Activated naive CD4-positive, alpha-beta T cell treated with Interleukin-2 at 50 U/mL for 16 hours (primary cell): ENCODE measurements around the gene TMC3.
"Not testable (repeated sequence)": the region's sequence is repeated elsewhere in the genome, so short reads cannot be mapped to it uniquely, and the experiment has no call there.

Experiments used
- DNase-seq: peaks from one replicate; pipeline ENCODE4 v3.0.0-alpha.2; 2020

Gene TMC3

DNA sequence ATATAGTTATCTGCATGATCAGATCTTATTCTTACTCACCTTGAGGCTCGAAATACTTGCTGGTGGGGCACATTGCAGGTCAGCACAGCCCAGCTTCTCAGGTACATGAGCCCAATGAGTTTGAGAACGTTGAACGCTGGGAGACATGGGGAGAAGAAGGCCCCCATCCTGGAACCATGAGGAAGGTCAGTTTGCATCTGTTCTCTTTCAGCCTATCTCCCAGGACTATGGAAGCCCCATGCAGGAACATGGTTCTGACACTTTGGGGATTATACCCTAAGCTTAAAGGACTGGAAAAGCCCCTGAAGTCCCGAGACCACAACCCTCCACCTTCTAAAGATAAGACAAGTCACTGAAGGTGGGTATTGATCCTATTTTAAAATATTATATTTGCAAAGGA lies 32.7 kb downstream of the TMC3 start:
- no peak for DNase-seq

DNA sequence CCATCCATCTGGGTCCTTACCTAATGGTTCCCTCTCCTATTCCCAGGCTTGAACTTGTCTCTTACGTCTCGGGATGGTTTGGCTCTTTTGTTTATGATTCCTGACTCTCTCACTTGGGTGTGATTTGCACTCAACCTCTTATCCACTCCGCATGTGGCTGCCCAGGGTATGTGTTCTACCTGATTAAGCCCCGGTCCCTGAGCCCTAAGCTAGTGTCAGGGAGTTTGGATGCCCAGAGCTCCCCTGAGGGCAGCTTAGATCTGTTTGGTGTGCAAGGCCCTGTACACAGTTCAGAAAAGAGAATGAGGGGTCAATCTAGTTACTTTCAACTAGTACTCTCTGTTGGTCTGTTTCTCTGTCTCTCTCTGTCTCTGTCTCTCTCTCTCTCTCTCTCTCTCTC lies 34.2 kb downstream of the TMC3 start:
- no peak for DNase-seq

DNA sequence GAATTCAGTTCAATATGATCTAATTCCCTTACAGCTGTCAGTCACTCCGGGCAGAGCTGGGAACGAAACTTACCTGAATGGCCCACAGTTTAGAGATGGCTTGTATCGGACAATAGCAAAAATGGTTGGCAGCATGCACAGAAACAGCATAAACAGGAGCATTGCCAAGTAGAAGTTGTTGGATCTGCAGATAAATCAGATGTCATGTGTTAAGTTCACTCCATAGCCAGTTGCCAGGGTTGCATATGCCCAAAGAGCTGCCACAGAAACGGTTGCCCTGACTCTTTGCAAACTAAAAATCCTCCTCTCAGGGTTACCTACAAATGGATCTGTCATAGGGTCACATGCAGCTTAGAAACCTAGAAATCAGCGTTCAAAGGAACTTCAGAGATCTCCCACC lies 34.7 kb downstream of the TMC3 start:
- DNase-seq = no peak

GRCh38 chr15:81338170-81339007 lies 35.6 kb downstream of the TMC3 start:
- no peak for DNase-seq

GRCh38 chr15:81337713-81338157 lies 36.3 kb downstream of the TMC3 start:
- DNase-seq = no peak

- no peak for DNase-seq
Measured at GRCh38 chr15:81337241-81337640, 36.8 kb downstream of the TMC3 start.

- DNase-seq = peak; percentile 33
Measured at GRCh38 chr15:81336568-81336967, 37.4 kb downstream of the TMC3 start.

DNA sequence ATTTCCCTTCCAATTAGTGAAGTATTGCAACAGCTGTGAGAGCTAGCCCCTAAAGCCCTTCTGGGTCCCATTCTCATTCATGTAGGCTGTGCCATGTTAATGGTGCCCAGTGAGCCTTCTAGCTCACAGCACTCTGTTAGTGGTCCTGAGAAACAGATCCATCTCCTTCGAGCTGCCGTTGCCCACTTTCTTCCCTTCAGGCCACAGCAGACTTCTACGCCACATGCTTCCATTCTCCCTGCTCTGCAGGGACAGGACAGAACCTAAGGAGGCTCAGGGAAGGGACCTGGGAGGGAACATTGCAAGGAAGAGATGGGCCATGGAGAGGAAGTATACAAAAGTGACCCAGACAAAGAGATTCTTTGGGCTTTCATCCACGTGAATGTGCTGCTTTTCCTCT lies 38.4 kb downstream of the TMC3 start:
- DNase-seq = no peak

DNA sequence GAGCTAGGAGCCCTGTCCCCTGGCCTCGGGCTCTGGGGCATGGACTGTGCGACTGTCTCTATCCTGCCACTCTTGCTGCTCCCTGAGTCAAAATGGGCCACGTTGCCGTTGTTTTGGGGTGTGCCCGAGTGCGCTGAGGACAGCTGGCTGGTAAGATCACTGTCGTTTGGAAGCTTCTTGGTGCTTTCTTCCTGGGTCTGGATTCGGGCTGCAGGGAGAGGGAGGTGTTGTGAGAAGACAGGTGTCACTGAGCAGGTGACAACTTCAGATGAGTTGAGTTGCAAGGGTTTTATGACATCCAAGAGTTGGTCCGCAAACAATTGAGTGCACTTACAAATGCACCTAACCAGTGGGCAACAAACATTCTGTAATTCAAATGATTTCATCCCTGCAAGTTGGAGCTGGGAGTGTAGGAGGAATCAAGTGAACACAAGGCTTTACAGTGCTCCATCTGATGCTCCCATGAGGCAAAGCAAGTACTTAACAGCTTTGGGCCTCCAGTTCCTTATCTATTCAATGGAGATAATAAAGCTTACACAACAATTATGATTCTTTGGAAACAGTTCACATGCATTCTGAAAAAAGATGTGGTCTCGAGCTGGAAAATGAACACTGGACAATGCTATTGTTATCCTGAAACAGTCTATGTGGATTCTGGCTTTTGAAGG lies 39.1 kb downstream of the TMC3 start:
- DNase-seq = no peak

DNA sequence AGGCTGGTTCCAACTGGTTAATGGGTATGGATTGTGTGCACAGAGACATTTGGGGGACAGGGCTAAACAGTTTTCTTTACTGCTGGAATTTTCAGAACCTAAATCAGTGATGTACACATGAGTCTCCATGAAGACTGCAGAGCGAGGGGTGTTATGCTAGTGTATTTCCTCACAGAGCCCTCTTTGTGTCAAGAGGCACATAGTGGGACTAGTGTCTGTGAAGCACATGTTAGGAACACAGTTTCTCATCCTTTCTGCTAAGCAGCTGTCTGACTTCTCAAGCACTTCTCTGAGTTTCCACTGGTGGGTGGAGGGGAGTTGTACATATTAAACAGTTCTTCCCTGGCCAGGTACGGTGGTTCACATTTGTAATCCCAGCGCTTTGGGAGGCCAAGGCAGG lies 40.6 kb downstream of the TMC3 start:
- DNase-seq = no peak

DNA sequence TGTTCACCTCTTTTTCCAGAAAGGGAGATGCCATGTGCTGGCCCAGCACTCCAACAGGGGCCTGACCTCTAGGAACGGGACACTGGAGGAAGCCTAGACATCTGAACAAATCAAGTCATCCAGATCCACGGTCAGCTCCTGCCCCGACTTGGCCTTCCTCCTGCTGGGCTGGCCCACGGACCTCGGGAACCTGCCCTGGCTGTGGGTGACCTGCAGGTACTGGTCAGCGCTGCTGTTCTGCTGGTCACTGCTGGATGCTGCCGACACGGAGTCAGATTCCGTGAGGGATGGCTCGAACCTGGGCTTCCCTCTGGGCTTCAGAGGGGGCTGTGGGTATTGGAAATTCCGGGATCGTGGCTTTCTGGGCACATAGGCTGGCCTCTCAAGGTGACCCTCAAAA lies 41.7 kb downstream of the TMC3 start:
- DNase-seq = no peak

GRCh38 chr15:81331600-81331999 lies 42.4 kb downstream of the TMC3 start:
- DNase-seq = no peak

GRCh38 chr15:81331141-81331540 lies 42.9 kb downstream of the TMC3 start:
- DNase-seq = not testable (repeated sequence)

DNA sequence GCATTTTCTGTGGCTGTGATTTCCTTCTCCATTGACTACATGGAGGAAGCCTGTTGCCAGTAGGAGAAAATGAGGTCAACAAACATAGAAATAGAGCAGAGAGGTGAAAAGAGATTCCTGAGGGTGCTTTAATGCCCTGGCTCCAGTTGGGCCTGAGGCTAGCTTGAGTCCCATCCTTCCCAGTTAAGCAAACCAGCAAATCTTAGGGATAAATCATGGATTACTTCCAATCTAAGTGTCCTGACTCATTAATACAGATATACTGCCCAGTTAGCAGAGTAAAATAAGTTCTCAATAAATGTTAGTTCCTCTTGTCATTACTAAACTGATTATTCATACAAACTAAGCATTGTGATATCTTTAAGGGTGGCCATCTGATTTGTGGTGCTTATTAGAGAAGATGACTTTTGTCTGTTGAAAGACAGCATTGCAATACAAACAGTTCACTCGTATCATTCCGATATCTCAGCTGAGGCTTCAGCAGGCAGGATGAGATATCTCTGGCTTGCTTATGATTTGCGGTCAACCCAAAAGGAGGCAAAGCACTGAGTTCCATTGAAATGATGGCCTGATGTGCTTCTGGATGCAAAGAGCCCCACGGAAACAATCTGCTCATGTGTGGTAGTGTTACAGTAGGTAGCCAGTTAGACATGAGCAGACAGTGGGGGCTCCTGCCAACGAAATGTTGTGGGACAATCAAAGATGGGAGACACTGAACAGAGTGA lies 43.5 kb downstream of the TMC3 start:
- no peak for DNase-seq

GRCh38 chr15:81329446-81329845 lies 44.6 kb downstream of the TMC3 start:
- no peak for DNase-seq

GRCh38 chr15:81327516-81327915 lies 46.5 kb downstream of the TMC3 start:
- no peak for DNase-seq

DNA sequence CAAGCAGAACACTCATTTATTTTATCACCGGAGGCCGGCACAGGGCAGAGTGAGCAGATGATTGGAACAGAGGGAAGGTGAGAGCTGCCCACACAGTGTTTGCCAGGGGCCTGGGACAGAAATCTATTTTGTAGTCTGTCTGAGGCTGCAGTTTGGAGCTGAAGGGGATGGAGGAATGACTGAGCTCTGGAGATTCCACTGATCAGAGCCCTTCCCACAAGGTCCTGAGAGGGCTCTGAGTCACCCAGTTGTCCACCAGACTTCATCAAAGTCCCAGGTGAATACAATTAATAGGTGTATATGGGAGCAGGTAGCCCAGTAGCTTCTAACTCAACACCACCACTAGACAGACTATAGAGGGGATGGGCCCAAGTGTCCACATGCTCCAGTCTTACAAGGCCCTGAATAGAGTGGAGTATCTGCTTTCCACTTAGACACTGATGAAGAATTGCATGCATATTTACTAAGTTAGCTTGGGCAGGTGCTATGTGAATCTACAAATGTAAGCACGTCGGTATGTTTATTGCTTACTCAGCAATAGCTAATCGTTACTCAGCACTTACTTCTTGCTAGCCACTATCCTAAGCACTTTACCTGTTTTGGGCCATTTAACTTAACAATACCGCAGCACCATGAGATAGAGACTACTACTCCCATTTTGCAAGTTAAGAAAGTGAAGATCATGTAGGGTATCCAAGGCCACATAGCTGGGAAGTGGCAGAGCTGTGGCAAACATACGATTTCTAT lies 47.4 kb downstream of the TMC3 start:
- DNase-seq = no peak

GRCh38 chr15:81323944-81324881 lies 49.8 kb downstream of the TMC3 start, which contains the start of gene STARD5:
TSS of gene STARD5 (minus strand) at chr15:81324141. CDS start at chr15:81324099, 42 bp downstream.
- peak; percentile 97 for DNase-seq

GRCh38 chr15:81323559-81323943 lies 50.5 kb downstream of the TMC3 start:
- DNase-seq = no peak

DNA sequence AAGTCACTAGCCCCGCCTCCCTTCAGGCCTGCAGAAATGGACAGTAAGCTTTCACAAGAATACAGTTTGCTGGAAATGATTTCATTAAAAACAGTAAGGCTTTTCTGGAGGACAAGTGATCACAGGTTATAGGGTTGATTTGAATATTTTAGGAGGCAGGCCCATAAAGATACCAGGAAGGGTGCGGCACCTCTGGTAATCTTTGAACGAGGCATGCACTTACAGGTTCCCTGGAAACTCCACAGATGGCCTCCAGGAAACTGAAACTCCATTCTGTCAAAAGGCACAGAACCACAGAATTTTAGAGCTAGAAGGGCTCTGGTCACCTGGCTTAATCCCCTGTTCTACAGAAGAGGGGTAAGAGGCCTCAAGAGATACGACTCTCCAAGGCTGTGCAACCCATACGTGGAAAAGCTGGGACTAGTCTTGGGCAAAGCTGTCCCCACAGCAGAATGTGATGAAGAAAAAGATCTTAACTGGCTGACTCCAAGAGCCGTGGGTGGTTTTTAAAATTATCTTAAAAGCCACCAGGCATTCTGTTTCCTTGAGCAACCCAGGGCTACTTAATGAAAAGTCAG lies 51.2 kb downstream of the TMC3 start:
- DNase-seq = no peak

DNA sequence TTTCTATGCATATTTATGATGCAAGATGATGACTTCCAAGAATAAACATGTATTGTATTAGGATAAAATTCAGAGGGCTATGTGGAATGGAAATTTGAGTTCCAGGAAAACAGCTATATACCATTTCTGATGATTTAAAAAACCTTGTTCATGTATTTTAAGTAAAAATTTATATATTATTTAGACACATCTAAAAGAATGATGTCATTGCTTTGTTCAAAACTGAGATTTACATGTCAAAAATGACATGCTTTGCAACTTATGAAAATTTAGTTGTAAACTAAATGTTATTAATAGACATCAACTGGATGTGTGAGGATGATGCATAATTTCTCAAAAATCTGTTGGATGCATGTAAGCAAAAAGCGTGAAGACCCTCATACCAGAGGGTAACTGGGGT lies 52.3 kb downstream of the TMC3 start:
- no peak for DNase-seq
